ACHN (cell line): ENCODE measurements around the gene RAB6B.

ENCODE experiments used
- DNase-seq: peaks from one replicate; pipeline ENCODE4 v3.0.0-alpha.2; 2015
- in situ Hi-C: cut with HindIII; loops from 2 replicates; pipeline ENCODE4 v1.10.0; 2017; ENCODE audit warnings: low sequenced_read_pairs, low pct_ligation_motif_present, low pct_unique_long_range_greater_than_20kb

The RAB6B gene

GRCh38 chr3:133933097-133934024 is 37.7 kb upstream of the RAB6B start:
- no peak for DNase-seq
- in situ Hi-C loops, result no loop called here

DNA sequence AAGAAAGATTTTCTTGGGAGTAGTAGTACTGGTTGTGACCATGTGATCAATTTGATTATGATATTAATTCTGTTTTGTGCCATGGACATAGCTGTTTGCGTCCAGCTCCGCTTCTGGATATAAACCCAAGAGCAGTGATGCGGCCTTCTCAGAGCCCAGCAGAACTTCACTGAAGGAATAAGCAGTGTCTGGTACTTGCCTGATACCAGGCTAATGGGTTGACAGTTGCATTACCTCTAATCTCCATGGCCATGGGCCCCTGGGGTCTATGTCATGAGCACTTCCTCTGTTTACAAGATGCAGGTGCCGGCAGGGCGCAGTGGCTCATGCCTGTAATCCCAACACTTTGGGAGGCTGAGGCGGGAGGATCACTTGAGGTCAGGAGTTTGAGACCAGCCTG is 36.3 kb upstream of the RAB6B start:
- in situ Hi-C loops, result no loop called here

GRCh38 chr3:133931084-133931483 is 35.4 kb upstream of the RAB6B start:
- in situ Hi-C loops, result no loop called here
- DNase-seq, result no peak

More for the DNA sequence above, 36.3 kb upstream of the RAB6B start:
- no peak for DNase-seq

GRCh38 chr3:133930341-133930933 is 34.8 kb upstream of the RAB6B start:
- peak; percentile 62 for DNase-seq
- in situ Hi-C loops, result no loop called here

DNA sequence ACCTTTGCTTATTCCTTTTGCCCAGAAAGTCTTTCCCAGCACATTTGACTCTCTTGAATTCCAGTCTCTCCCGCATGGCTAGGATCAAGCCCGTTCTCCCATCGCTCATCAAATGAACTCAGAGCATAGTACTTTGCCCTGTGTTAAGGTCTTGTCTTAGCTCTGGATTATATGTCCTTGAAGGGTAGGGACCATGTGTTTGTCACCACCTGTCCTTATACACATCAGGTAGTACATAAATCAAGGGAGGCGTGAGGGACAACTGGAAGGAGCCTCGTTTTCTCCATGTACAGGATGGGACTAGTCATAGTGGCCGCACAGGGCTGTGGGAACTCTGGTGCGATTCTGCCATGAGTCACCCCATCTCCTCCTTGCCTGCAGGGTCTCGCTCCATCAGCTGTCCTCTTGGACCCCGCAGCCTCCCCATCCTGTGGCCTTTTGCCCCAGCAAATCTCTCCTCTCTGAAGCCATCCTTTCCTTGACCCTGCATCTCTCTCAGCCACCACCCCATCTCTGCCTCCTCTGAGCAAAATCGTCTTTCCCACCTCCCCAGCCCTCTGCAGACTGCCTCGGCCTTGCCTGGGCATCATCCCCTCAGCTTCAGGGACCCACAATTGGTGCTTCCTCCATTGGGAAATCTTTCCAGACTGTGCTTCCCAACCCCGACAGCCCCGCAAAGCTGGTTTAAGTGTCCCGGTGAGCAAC is 33.4 kb upstream of the RAB6B start:
- in situ Hi-C loops, result no loop called here
- DNase-seq, result no peak

GRCh38 chr3:133928136-133928893 is 32.6 kb upstream of the RAB6B start:
- in situ Hi-C loops, result no loop called here
- DNase-seq, result no peak

DNA sequence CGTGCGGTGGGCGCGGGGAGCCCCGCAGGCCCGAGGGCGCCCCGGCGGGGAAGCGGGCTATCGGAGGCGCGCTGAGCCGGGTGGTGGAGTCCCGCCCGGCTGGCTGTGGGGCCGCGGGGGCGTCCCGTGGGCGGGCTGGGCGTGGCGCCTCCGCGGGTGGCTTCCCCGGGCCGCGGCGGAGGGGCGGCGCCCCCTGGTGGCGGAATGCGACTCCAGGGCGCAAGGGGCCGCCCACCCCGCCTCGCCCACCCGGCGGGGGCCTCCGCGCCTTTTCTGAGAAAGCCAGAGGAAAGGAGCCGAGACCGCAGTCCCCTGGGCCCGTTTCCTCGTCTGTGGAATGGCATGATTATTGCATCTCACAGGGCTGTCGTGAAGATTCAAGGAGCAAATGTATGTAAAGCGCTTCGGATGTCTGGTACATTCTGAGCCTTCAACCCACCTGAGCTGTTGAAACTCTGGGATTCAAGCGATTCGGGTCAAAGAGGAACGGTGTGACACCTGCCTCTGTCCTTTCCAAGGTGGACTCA is 31.9 kb upstream of the RAB6B start:
- peak; percentile 21 for DNase-seq
- in situ Hi-C loops, result no loop called here

DNA sequence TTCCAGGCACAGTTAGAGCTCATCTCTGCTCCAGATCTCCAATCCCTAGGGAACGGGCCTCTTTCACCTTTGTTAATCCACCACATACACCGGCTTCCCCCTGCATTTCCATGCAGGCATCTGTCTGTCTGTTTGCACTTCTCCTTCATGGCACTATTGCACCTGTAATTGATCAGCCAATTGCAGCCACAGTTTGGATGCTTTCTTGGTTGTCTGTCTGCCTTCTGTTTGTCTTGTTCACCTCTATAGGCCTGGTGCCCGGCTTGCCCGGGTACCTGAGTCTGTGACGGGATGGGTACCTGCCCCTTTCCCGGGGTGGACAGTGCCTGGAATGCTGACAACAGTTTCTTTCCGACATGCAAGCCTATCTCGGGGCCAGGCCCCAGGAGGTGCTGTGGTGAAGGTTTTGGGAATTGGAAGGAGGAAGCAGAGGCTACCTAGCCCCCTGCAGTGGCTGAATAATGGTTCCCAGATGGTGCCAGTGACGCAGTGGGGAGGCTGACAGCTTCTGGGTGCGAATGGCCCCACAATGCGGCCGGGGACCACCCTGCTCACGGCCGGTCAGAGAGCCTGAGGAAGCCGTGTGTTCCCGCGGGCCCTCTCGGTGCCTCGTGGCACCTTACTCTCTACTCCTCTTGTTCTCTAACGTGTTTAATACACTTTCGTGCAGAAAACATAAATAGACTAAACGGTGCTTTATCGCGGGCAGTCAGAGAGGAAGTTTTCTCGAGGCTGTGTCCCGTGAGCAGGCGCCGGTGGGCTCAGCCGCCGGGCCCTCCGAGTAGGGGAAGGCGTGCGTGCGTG is 31.3 kb upstream of the RAB6B start:
- in situ Hi-C loops, result no loop called here
- no peak for DNase-seq

GRCh38 chr3:133925960-133926735 is 30.5 kb upstream of the RAB6B start:
- DNase-seq, result no peak
- in situ Hi-C loops, result no loop called here

- DNase-seq, result no peak
- in situ Hi-C loops, result no loop called here
These were observed 28.4 kb upstream of the RAB6B start for GRCh38 chr3:133924041-133924440.

GRCh38 chr3:133921592-133921991 is 25.9 kb upstream of the RAB6B start:
- DNase-seq, result no peak
- in situ Hi-C loops, result no loop called here

GRCh38 chr3:133917144-133917543 is 21.5 kb upstream of the RAB6B start:
- in situ Hi-C loops, result no loop called here
- DNase-seq, result no peak

DNA sequence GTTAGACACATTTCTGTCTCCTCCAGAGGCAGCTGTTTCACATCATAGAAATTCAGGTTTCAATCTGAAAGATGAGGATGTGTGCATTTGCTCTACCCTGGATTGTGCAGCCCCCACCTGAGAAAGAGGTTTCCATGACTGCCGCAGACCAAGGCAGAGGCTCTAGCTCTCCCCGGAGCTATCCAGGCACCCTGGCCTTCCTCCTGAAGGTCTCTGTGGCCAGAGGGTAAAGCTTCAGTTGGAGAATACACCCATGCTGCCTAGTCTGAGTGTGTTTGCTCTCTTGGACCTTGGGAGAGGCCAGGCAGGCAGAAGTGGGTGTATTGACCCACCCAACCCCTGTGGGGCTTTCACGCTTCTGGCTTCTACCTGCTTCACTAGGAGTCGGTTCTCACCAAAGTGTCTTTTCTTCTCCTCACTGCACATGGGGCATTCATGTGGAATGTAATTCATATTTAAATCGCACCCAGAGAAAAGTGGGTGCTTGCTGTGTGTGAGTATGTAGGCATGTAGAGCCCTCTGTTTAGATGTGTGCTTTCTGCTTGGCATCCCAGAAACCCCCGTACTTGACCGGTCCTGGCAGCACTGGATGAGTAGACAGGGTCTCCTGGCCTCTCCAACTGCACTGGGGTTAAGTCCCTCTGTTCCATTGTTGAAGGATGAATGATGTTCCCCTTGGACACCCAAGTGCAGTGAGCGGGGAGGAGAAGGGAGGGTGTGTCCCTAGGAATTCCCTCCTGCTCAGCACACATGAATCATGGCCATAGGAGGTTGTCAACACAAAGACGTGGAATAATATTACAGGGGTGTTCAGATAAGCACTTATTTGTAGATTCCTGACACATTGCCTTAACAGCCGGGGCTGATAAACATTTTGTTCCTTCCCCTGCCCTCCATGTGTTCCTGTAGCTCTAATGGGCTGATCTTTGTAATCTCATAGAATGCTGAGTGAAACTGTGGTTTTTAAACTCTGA is 20.3 kb upstream of the RAB6B start:
- no peak for DNase-seq
- in situ Hi-C loops, result no loop called here

DNA sequence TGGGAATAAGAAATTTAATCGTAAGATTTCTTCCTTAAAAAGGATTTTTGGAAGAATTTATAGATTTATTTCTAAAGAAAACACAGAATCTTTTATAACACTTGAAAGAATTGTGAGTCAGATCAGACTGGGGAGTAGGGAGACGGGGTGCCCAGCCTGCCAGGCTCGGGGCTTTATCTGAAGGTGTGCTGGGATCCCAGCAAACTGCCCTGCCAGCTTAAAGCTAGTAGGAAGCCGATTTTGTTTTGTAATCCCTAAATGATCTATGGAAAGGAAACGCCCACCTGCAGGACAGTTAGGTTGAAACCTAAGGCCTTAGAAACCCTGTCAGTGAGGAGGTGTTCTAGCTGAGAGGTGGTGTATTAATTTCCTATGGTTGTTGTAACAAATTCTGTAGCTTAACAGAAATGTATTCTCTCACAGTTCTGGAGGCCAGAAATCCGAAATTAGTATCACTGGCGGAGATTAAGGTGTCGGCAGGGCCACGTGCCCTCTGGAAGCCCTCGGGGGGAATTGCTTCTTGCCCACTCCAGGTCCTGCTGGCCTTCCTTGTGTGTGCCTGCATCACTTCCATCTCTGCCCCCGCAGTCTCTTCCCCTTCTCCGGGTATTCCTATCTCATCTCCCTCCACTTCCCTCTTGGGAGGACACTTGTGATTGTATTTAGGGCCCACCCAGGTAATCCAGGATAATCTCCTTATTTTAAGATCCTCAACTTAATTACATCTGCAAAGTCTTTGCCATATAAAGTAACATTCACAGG is 19.3 kb upstream of the RAB6B start:
- in situ Hi-C loops, result no loop called here
- no peak for DNase-seq

DNA sequence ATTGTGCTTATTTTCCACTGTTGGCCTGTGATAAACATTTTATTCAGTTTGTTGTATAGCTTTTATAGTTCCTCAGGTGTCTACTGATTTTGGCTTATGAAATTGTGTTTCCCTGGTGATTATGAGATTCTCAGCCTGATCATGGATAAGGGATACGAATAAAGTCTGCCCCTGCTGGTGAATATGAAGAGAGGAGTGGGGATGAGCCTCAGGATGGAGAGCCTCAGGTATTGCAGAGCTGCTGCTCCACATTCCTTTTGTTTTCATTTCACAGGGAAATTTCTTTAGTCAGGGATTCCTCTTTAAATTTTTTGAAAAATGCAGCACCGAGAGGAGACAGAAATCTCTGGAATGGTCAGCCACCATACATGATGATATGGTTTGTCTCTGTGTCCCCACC is 14.7 kb upstream of the RAB6B start:
- in situ Hi-C loops, result no loop called here
- DNase-seq, result no peak
